Activated CD8-positive, alpha-beta memory T cell treated with anti-CD3 and anti-CD28 coated beads for 4 hours (primary cell): ENCODE data around the gene GPRIN1.
"Not testable (repeated sequence)": the region's sequence is repeated elsewhere in the genome, so short reads cannot be mapped to it uniquely, and the experiment has no call there.

Experiments
- DNase-seq, 2 donors: peaks; one replicate each; pipeline ENCODE4 v3.0.0-alpha.2; 2020; ENCODE audit warnings: low read depth in 2 of 2

The GPRIN1 gene

DNA sequence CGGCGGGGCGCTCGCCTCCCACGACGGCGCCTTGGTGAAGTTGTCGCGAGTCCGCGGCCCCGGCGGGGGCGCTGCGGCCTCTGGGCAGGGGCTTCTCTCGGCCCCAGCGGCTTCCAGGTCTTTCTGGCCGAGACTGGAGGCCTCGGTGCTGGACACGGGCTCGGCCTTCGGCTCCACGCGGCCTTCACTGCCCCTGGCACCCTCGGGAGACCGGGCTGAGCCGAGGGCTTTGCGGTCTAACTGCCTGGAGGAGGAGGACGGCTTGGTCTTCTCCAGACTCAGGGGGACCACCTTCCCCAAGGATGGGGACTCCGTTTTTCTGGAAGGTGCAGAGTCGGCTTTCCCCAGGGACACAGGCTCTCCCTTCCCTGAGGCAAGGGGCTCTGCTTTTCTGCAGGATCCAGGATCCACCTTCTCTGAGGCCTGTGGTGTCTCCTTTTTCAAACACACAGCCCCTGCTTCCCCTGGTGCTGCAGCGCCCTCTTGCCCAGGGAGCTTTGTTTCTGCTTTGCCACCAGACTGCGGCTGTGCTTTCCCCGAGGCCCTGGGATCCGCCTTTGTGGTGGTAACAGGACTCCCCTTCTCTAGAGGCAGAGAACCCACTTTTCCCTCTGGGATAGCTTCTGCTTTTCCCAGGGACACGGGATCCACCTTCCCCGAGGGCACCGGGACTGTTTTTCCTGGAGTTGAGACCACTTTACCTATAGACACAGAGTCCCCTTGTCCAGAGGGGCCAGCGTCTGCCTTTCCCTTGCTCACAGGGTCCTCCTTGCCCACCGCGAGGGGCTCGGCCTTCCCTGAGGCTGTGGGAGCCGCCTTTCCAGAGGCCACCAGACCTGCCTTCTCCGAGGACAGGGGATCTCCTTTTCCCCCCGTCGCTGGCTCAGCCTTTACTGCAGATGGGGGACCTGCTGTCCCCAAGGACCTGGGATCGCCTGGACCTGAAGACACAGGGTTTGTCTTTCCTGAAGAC, 12.3 kb downstream of the GPRIN1 start:
- no peak for DNase-seq

GRCh38 chr5:176596689-176597416, 13.1 kb downstream of the GPRIN1 start:
- DNase-seq = peak; percentile 36 to 47

- DNase-seq = no peak
These were observed 13.8 kb downstream of the GPRIN1 start for GRCh38 chr5:176596069-176596644.

DNA sequence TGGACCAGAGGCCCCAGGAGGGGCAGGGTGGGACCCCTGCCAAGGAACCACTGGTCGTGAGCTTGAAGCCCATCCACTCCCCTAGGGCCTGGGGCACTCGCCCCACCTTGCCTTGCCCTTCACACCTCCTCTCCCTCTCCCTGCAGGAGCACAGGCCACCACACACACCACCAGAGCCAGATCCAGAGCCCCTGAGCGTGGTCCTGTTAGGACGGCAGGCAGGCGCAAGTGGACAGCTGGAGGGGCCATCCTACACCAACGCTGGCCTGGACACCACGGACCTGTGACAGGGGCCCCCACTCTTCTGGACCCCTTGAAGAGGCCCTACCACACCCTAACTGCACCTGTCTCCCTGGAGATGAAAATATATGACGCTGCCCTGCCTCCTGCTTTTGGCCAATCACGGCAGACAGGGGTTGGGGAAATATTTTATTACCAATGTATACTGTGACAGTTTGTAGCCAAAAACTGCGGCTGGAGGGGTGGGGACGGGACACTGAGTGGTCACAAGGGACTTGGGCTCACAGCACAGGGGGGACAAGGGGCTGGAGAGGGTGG, 14.5 kb downstream of the GPRIN1 start:
- DNase-seq = no peak

- no peak for DNase-seq
These were observed 15.4 kb downstream of the GPRIN1 start for GRCh38 chr5:176594554-176594953.

GRCh38 chr5:176593273-176593869, 16.6 kb downstream of the GPRIN1 start:
- no peak for DNase-seq

DNA sequence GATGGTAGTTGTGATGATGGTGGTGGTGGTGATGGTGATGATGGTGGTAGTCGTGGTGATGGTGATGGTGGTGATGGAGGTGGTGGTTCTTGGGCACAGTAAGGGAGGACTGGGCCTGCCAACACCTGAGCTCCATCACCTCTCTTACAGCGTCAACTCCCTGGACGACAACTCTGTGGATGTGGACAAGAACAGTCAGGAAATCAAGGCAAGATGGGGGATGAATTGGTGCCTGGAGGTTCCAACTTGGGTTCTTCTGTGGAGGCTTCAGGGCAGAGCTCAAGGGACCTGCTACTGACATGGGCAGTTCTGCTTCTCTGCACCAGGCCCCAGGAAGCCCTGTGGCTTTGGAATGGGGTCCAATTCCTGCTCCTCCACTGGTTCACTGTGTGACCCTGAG, 17.4 kb downstream of the GPRIN1 start:
- DNase-seq = no peak

DNA sequence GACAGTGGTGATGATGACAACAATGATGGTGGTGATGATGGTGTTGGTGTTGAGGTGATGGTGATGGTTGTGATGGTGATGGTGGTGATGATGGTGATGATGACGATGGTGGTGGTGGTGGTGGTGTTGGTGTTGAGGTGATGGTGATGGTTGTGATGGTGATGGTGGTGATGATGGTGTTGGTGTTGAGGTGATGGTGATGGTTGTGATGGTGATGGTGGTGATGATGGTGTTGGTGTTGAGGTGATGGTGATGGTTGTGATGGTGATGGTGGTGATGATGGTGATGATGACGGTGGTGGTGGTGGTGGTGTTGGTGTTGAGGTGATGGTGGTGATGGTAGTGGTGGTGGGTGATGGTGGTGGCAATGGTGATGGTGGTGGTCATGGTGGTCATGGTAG, 18.3 kb downstream of the GPRIN1 start:
- DNase-seq = not testable (repeated sequence)

- no peak for DNase-seq
These were observed 19.8 kb downstream of the GPRIN1 start for GRCh38 chr5:176590035-176590717.

- no peak for DNase-seq
These were observed 20.8 kb downstream of the GPRIN1 start for GRCh38 chr5:176589039-176589769.

DNA sequence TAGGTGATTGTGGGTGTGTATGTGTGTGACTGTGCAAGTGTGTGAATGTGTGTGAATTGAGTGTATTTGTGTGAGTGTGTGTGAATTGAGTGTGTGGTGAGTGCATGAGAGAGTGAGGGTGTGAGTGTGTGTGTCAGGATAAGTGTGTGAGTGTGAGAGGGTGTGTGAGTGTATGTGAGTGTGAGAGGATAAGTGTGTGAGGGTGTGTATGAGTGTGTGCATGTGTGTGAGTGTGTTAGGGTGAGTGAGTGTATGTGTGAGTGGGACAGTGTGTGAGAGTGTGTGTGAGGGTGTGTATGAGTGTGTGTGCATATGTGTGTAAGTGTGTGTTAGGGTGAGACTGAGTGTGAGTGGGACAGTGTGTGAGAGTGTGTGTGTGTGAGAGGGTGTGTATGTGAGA, 21.7 kb downstream of the GPRIN1 start:
- no peak for DNase-seq

DNA sequence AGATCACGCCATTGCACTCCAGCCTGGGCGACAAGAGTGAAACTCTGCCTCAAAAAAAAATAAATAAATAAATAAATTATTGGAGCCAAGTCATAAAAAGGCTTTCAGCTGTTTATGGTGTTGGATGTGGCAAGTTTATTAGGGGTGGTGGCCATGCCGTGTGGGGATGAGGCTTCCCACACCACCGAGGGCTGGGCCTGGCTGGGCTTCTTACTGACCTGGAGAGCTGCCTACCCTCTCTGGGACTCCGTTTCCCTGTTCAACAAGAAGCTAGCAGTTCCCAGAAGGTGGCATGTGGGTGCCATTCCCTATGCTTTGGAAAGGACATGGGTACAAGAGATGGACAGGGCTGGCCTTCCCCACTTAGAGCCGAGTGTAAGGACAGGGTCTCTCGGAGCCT, 22.6 kb downstream of the GPRIN1 start:
- no peak for DNase-seq

- no peak for DNase-seq
These were observed 26.9 kb downstream of the GPRIN1 start for GRCh38 chr5:176583076-176583475.

GRCh38 chr5:176581361-176581760, 28.6 kb downstream of the GPRIN1 start:
- DNase-seq = no peak

- no peak for DNase-seq
These were observed 30.6 kb downstream of the GPRIN1 start for GRCh38 chr5:176579323-176579722.

DNA sequence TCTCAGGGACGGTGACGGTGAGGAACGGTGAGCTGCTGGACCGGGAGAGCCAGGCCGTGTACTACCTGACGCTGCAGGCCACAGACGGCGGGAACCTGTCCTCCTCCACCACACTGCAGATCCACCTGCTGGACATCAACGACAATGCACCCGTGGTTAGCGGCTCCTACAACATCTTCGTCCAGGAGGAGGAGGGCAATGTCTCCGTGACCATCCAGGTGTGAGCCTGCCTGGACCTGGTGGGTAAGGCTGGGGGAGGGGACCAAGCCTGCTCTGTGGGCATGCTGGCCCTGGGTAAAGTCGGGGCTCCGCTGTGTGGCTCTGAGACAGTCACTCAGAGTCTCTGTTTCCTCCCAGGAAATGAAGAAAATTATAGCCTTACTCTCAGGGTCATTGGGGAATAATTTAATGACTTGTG, 31.6 kb downstream of the GPRIN1 start:
- DNase-seq = no peak

GRCh38 chr5:176577312-176578176, 32.4 kb downstream of the GPRIN1 start:
- no peak for DNase-seq

GRCh38 chr5:176575488-176576422, 34.2 kb downstream of the GPRIN1 start:
- DNase-seq = no peak
